ENCODE measurements around the gene MTOR.

MTOR gene

GRCh38 chr1:11144570-11145256, 117.6 kb downstream of the MTOR start:
- no peak overlapping the region for H3K4me3 ChIP-seq
- no peaks in the 10 kb centered on the region for H4K20me1 ChIP-seq
- H3K9ac ChIP-seq = no peak overlapping the region
- no peaks in the 10 kb centered on the region for H3K9me3 ChIP-seq
- H3K27me3 ChIP-seq = no peaks in the 10 kb centered on the region
- no peak overlapping the region for H3K4me2 ChIP-seq
- peaks cover 93% of the 10 kb centered on the region for H3K36me3 ChIP-seq
- no peak for TF ChIP-seq Cebpa-rat (IDR thresholded peaks at IDR 0.05)
- H3K4me1 ChIP-seq = no peaks in the 10 kb centered on the region
- H3K27ac ChIP-seq = no peak overlapping the region

- Histone ChIP-seq H4K20me1 (no peaks in the 10 kb centered on the region), H3K9ac (no peak overlapping the region), H3K36me3 (peaks cover 93% of the 10 kb centered on the region), H3K4me3 (no peak overlapping the region), H3K4me1 (no peaks in the 10 kb centered on the region), H3K27me3 (no peaks in the 10 kb centered on the region), H3K4me2 (no peak overlapping the region), H3K9me3 (no peaks in the 10 kb centered on the region), H3K27ac (no peak overlapping the region)
- no peak for TF ChIP-seq Cebpa-rat (IDR thresholded peaks at IDR 0.05)
Measured at GRCh38 chr1:11143907-11144306, 118.4 kb downstream of the MTOR start.

GRCh38 chr1:11143401-11143800, 119.0 kb downstream of the MTOR start:
- Histone ChIP-seq H3K4me2 (no peak overlapping the region), H3K4me1 (no peaks in the 10 kb centered on the region), H3K9ac (no peak overlapping the region), H3K27ac (no peak overlapping the region), H4K20me1 (no peaks in the 10 kb centered on the region), H3K36me3 (peaks cover 93% of the 10 kb centered on the region), H3K9me3 (no peaks in the 10 kb centered on the region), H3K4me3 (no peak overlapping the region), H3K27me3 (no peaks in the 10 kb centered on the region)
- no peak for TF ChIP-seq Cebpa-rat (IDR thresholded peaks at IDR 0.05)

GRCh38 chr1:11142618-11143391, 119.5 kb downstream of the MTOR start:
- Histone ChIP-seq H3K9ac (no peak overlapping the region), H3K27me3 (no peaks in the 10 kb centered on the region), H4K20me1 (no peaks in the 10 kb centered on the region), H3K4me1 (no peaks in the 10 kb centered on the region), H3K4me2 (no peak overlapping the region), H3K4me3 (no peak overlapping the region), H3K27ac (no peak overlapping the region), H3K9me3 (no peaks in the 10 kb centered on the region), H3K36me3 (peaks cover 93% of the 10 kb centered on the region)
- TF ChIP-seq Cebpa-rat (IDR thresholded peaks at IDR 0.05) = no peak

- no peak overlapping the region for H3K9ac ChIP-seq
- no peak overlapping the region for H3K4me2 ChIP-seq
- no peak overlapping the region for H3K4me3 ChIP-seq
- no peaks in the 10 kb centered on the region for H3K9me3 ChIP-seq
- H4K20me1 ChIP-seq = no peaks in the 10 kb centered on the region
- H3K27me3 ChIP-seq = no peaks in the 10 kb centered on the region
- no peak overlapping the region for H3K27ac ChIP-seq
- peaks cover 90% of the 10 kb centered on the region for H3K36me3 ChIP-seq
- TF ChIP-seq Cebpa-rat (IDR thresholded peaks at IDR 0.05) = no peak
- no peaks in the 10 kb centered on the region for H3K4me1 ChIP-seq
Measured at GRCh38 chr1:11138952-11139351, 123.4 kb downstream of the MTOR start.

- Histone ChIP-seq H3K4me3 (no peak overlapping the region), H3K4me2 (no peak overlapping the region), H3K4me1 (0 out of 2 replicates have a peak, but pooled peaks cover 4% of the 10 kb centered on the region), H3K36me3 (peaks cover 90% of the 10 kb centered on the region), H3K27ac (no peak overlapping the region), H4K20me1 (no peaks in the 10 kb centered on the region), H3K9ac (no peak overlapping the region), H3K9me3 (no peaks in the 10 kb centered on the region), H3K27me3 (no peaks in the 10 kb centered on the region)
- no peak for TF ChIP-seq Cebpa-rat (IDR thresholded peaks at IDR 0.05)
Measured at GRCh38 chr1:11138029-11138428, 124.3 kb downstream of the MTOR start.

- Histone ChIP-seq H3K36me3 (peaks cover 97% of the 10 kb centered on the region), H3K27ac (no peak overlapping the region)
- TF ChIP-seq Cebpa-rat (IDR thresholded peaks at IDR 0.05) = no peak
Measured at GRCh38 chr1:11134898-11135266, 127.5 kb downstream of the MTOR start.

GRCh38 chr1:11134251-11134897, 128.0 kb downstream of the MTOR start:
- H3K4me2 ChIP-seq = no peak overlapping the region
- no peak overlapping the region for H3K4me3 ChIP-seq
- TF ChIP-seq Cebpa-rat (IDR thresholded peaks at IDR 0.05) = no peak
- H3K36me3 ChIP-seq = peaks cover 97% of the 10 kb centered on the region
- 0 out of 2 replicates have a peak, but pooled peaks cover 8% of the 10 kb centered on the region for H4K20me1 ChIP-seq
- no peaks in the 10 kb centered on the region for H3K9me3 ChIP-seq
- H3K4me1 ChIP-seq = 0 out of 2 replicates have a peak, but pooled peaks cover 6% of the 10 kb centered on the region
- H3K9ac ChIP-seq = no peak overlapping the region
- no peaks in the 10 kb centered on the region for H3K27me3 ChIP-seq
- H3K27ac ChIP-seq = no peak overlapping the region

More at GRCh38 chr1:11134898-11135266, 127.5 kb downstream of the MTOR start:
- Histone ChIP-seq H3K9me3 (no peaks in the 10 kb centered on the region), H3K27me3 (no peaks in the 10 kb centered on the region), H3K4me3 (no peak overlapping the region), H3K4me1 (0 out of 2 replicates have a peak, but pooled peaks cover 6% of the 10 kb centered on the region), H3K9ac (no peak overlapping the region), H4K20me1 (0 out of 2 replicates have a peak, but pooled peaks cover 7% of the 10 kb centered on the region), H3K4me2 (no peak overlapping the region)

GRCh38 chr1:11132563-11133293, 129.6 kb downstream of the MTOR start:
- Histone ChIP-seq H3K4me1 (0 out of 2 replicates have a peak, but pooled peaks cover 6% of the 10 kb centered on the region), H3K4me3 (no peak overlapping the region), H3K27ac (no peak overlapping the region), H3K27me3 (no peaks in the 10 kb centered on the region), H4K20me1 (0 out of 2 replicates have a peak, but pooled peaks cover 8% of the 10 kb centered on the region), H3K9ac (no peak overlapping the region), H3K4me2 (no peak overlapping the region), H3K9me3 (no peaks in the 10 kb centered on the region), H3K36me3 (peaks cover 97% of the 10 kb centered on the region)
- no peak for TF ChIP-seq Cebpa-rat (IDR thresholded peaks at IDR 0.05)

Measured in BLaER1 (cell line).